GM12878 (cell line): ENCODE results near the gene ZNF507.

Experiments used
- CREB1 ChIP-seq: IDR thresholded peaks from 2 replicates; pipeline ENCODE4 v1.6.1; 2012; ENCODE audit warnings: low read depth, mild to moderate bottlenecking, inconsistent platforms
- KDM1A ChIP-seq: fragments of 200-600 bp; sonication (generic); IDR thresholded peaks from 2 replicates; pipeline ENCODE4 v1.6.1; 2016; ENCODE audit warnings: borderline replicate concordance
- SIN3A ChIP-seq: IDR thresholded peaks from 2 replicates; pipeline ENCODE4 v1.6.1; 2012; ENCODE audit warnings: low read depth, low read length, improper control_type of control experiment
- TF ChIP-seq, protein P1 (sequence below), 3 experiments: IDR thresholded peaks in 2 of 3; conservative IDR thresholded peaks in 1 of 3; 2 replicates each; pipeline ENCODE4 v1.5.1; 2011; ENCODE audit warnings: low read depth in 3 of 3, low read length in 3 of 3, mild to moderate bottlenecking in 3 of 3, control low read depth in 2 of 3, moderate library complexity in 2 of 3, inconsistent platforms in 1 of 3, mixed read lengths in 1 of 3; ENCODE audit not compliant: control insufficient read depth in 2 of 3, insufficient read depth in 1 of 3; ENCODE audit errors: extremely low read depth in 1 of 3
- TF ChIP-seq, protein P2 (sequence below): IDR thresholded peaks from 2 replicates; pipeline ENCODE4 v1.6.1; 2012; ENCODE audit warnings: low read depth, low read length, improper control_type of control experiment

DNA sequence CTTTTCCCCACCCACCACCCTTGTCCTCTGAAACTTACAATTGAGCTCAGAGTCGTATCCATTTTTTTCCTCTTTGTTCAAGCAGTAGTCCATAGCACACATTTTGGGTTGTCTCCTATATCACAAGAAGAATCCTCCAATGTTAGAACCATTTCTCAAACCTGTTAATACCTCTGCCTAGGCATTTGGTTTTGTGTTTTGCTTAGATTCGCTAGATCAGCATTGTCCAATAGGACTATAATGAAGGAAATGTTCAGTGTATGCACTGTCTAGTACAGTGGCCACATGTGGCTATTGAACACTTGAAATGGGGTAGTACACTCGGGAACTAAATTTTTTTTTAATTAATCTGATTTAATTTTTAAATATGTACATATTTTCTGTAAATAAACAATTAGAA, 72.7 kb downstream of the ZNF507 start:
- TF ChIP-seq, protein P1, sequence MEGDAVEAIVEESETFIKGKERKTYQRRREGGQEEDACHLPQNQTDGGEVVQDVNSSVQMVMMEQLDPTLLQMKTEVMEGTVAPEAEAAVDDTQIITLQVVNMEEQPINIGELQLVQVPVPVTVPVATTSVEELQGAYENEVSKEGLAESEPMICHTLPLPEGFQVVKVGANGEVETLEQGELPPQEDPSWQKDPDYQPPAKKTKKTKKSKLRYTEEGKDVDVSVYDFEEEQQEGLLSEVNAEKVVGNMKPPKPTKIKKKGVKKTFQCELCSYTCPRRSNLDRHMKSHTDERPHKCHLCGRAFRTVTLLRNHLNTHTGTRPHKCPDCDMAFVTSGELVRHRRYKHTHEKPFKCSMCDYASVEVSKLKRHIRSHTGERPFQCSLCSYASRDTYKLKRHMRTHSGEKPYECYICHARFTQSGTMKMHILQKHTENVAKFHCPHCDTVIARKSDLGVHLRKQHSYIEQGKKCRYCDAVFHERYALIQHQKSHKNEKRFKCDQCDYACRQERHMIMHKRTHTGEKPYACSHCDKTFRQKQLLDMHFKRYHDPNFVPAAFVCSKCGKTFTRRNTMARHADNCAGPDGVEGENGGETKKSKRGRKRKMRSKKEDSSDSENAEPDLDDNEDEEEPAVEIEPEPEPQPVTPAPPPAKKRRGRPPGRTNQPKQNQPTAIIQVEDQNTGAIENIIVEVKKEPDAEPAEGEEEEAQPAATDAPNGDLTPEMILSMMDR (IDR thresholded peaks at IDR 0.05 in 2 of 3, conservative IDR thresholded peaks at IDR 0.05 in 1 of 3; ENCODE audit: control insufficient read depth in 2 of 3, extremely low read depth in 1 of 3, insufficient read depth in 1 of 3, low read depth in 3 of 3, low read length in 3 of 3): no peak
- no peak for TF ChIP-seq SIN3A
- no peak for TF ChIP-seq CREB1
- TF ChIP-seq, protein P2, sequence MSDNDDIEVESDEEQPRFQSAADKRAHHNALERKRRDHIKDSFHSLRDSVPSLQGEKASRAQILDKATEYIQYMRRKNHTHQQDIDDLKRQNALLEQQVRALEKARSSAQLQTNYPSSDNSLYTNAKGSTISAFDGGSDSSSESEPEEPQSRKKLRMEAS: no peak
- no peak for TF ChIP-seq KDM1A
